GM18519 (cell line): ENCODE data around the gene ST6GAL1.

Experiments
- ATAC-seq: cut with Tn5 transposase; IDR thresholded peaks from one replicate; pipeline ENCODE4 v1.9.1; 2021; ENCODE audit warnings: mild to moderate bottlenecking, moderate library complexity; ENCODE audit not compliant: unreplicated experiment, low FRiP score

Gene ST6GAL1

GRCh38 chr3:187102073-187102634, 171.8 kb downstream of the ST6GAL1 start:
- ATAC-seq = no peak

DNA sequence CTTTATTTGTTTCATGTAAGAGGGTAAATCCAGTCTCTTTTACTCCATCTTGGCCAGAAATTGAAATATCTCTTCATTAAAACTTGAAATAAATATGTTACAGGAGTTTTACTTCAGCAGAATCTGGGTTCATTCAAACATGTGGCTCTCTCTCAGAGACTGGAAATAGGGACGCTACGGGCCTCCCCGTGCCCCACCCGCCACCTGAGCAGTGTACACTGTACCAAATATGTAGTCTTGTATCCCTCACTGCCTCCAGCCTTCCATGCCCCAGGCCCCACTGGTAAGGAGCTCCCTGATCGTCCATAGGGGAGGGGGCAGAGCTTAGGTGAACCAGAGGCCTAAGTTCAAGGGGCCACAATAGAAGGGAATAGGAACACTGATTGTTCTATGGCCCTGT, 172.9 kb downstream of the ST6GAL1 start:
- ATAC-seq = no peak

- no peak for ATAC-seq
Observed at GRCh38 chr3:187104342-187104741, 174.0 kb downstream of the ST6GAL1 start.

- no peak for ATAC-seq
Observed at GRCh38 chr3:187104933-187105332, 174.6 kb downstream of the ST6GAL1 start.

GRCh38 chr3:187105700-187106099, 175.4 kb downstream of the ST6GAL1 start:
- no peak for ATAC-seq

GRCh38 chr3:187107989-187108388, 177.7 kb downstream of the ST6GAL1 start:
- no peak for ATAC-seq

DNA sequence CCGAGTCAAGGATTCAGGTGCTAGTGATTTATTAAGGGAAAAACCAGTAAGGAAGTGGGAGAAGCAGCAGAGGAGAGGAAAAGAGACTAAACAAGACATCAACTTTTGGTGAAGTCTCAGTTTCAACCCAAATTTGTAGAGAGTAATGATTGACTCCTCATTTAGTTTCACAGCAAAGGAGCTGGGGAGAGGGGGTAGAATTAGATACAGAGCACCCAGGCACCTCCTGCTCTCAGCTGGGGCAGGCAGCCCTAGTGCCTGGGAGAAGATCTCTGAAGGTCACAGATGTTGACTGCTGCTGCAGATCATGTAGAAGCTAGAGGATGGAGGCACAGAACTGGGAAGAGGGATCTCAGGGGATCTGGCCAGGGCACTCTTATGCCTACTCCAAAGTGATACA, 179.8 kb downstream of the ST6GAL1 start:
- ATAC-seq = no peak

GRCh38 chr3:187112934-187113793, 182.8 kb downstream of the ST6GAL1 start:
- ATAC-seq = no peak

DNA sequence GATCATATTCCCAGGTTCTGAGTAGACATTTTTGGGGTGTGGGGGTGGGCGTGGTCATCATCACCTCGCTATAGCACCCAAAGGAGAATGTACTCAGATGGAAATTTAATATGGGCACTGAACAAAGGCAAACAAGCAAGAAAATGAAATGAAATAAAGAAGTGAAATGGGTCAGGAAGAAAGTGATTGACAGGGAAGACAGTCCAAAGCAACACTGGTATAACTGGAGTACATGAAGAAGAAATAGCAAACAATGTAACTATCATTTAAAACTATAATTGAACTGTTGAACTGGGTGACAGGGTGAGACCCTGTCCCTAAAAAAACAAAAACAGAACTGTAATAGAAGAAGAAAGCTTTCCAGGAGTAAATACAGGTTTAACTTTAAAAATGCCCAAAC, 184.2 kb downstream of the ST6GAL1 start:
- ATAC-seq = no peak

DNA sequence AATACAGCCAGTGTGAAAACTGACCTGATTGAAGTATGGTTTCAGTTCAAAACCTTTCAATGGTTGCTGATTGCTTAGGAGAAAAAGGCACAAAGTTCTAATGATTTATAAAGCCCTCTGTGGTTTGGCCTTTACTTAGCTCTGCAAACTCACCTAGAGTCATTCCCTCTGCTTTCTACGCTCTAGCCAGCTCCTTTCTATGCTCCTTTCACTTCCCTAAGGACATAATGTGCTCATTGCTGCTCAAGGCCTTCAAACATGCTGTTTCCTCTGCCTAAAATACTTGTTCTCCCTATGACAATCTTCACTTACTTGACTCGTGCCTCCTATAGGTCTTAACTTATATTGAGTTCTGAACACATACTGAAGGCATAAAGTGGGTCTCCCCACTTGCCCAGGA, 190.0 kb downstream of the ST6GAL1 start:
- no peak for ATAC-seq

DNA sequence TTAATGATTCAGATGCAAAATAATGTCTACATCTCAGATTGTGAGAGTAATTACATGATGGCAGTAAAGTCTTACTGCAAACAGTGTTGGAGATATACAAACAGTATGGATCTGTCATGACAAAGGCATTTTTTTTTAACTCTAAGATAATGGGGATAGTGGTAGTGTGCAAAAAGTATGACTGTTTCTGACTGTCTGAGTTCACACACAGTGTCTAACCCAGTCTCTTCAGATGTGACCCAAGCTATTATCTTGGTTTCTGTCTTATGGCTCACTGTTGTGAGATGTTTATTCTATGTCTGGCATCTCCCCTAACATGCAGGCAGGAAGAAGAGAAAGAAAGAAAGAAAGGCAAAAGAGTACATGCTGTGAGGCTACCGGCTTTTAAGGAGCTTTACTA, 191.9 kb downstream of the ST6GAL1 start:
- no peak for ATAC-seq

DNA sequence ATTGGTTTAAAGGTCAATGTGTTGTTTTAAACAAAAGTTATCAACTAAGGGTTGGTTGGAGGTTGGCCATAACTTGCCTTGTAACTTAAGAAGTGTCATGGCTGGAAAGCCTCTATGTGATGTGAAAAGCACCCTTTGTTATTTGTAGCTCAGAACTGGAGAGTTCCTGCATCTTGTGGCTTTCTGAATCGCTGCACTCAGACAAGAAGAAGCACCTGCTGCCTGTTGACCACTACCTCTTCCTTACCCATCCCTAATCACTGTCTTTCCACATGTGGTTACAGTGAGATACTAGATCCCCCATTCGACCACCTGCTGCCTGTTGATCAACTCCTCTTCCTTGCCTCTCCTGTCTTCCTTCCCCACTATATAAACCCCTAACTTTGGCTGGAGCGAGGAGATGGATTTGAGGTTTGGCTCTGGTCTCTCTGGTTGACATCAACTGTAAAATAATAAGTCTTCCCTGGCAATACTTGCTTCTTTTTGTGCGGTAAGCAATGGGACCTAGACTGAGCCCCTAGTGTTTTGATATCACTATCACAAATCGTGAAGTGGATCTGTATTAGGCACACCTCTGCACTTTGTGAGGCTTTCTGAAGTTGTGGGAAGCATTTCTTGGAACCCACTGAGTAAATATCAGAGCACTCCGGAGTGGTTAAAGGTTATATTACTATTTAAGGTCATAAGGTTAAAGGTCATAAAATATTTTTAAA, 195.1 kb downstream of the ST6GAL1 start:
- ATAC-seq = no peak
